DMS 273 treated with DMSO at 0.1 percent for 48 hours (cell line): ENCODE data around the gene TMEM209.
"Not testable (repeated sequence)": the region's sequence is repeated elsewhere in the genome, so short reads cannot be mapped to it uniquely, and the experiment has no call there.

Source experiments
- DNase-seq: peaks from one replicate; lab custom pipeline; 2025; lab: John Stamatoyannopoulos, UW

TMEM209 gene

GRCh38 chr7:130126840-130127239 is 78.4 kb downstream of the TMEM209 start:
- not testable (repeated sequence) for DNase-seq

GRCh38 chr7:130124711-130125110 is 80.5 kb downstream of the TMEM209 start:
- no peak for DNase-seq

GRCh38 chr7:130123501-130123900 is 81.7 kb downstream of the TMEM209 start:
- DNase-seq: no peak

- no peak for DNase-seq
Observed at GRCh38 chr7:130118801-130119200, 86.4 kb downstream of the TMEM209 start.

- DNase-seq: no peak
Observed at GRCh38 chr7:130118294-130118693, 86.9 kb downstream of the TMEM209 start.

- DNase-seq: no peak
Observed at GRCh38 chr7:130114776-130115175, 90.4 kb downstream of the TMEM209 start.
